Cardiac fibroblast (primary cell): ENCODE data around the gene SLC12A7.

Experiments used
- DNase-seq, 2 donors: peaks; one replicate each; pipeline versions ENCODE4 v3.0.0 to v3.0.0-alpha.2; 2010; ENCODE audit warnings: low read depth in 2 of 2
- H3K4me3 ChIP-seq, 2 donors: replicated peaks in 1 of 2; 1 replicate in 1 of 2; 2 replicates in 1 of 2; pipeline ENCODE4 v1.5.1; 2011; ENCODE audit warnings: low read depth in 2 of 2, low read length in 2 of 2, mild to moderate bottlenecking in 2 of 2, moderate library complexity in 1 of 2
- TF ChIP-seq, protein P1 (sequence below): IDR thresholded peaks from one replicate; pipeline ENCODE4 v1.5.1; 2011; ENCODE audit warnings: low read depth, mild to moderate bottlenecking, low read length, inconsistent platforms

Gene SLC12A7

GRCh38 chr5:1088726-1089125, 23.1 kb downstream of the SLC12A7 start:
- no peak for DNase-seq
- TF ChIP-seq, protein P1, sequence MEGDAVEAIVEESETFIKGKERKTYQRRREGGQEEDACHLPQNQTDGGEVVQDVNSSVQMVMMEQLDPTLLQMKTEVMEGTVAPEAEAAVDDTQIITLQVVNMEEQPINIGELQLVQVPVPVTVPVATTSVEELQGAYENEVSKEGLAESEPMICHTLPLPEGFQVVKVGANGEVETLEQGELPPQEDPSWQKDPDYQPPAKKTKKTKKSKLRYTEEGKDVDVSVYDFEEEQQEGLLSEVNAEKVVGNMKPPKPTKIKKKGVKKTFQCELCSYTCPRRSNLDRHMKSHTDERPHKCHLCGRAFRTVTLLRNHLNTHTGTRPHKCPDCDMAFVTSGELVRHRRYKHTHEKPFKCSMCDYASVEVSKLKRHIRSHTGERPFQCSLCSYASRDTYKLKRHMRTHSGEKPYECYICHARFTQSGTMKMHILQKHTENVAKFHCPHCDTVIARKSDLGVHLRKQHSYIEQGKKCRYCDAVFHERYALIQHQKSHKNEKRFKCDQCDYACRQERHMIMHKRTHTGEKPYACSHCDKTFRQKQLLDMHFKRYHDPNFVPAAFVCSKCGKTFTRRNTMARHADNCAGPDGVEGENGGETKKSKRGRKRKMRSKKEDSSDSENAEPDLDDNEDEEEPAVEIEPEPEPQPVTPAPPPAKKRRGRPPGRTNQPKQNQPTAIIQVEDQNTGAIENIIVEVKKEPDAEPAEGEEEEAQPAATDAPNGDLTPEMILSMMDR: no peak
- no peak overlapping the region for H3K4me3 ChIP-seq

DNA sequence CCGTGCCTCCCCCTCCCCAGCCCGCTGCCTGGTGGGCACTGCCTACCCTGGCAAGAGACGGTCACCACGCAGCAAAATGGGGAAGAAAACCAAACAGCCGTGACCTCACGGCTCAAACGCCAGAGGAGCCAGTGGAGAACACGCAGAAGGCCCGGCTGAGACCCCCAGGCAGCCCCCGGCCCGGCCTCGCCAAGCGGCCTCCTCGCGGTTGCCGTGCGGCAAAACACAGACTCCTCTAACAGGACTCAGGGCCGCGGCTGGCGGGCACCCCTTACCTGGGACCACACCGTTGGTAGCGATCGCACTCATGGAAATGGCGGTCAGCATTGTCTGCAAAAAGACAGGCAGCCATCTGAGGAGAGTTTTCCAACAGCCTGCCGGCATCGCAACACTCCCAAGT, 23.8 kb downstream of the SLC12A7 start:
- no peak overlapping the region for H3K4me3 ChIP-seq
- TF ChIP-seq, protein P1: no peak
- no peak for DNase-seq

GRCh38 chr5:1087428-1087827, 24.4 kb downstream of the SLC12A7 start:
- TF ChIP-seq, protein P1: no peak
- DNase-seq: no peak
- no peak overlapping the region for H3K4me3 ChIP-seq

DNA sequence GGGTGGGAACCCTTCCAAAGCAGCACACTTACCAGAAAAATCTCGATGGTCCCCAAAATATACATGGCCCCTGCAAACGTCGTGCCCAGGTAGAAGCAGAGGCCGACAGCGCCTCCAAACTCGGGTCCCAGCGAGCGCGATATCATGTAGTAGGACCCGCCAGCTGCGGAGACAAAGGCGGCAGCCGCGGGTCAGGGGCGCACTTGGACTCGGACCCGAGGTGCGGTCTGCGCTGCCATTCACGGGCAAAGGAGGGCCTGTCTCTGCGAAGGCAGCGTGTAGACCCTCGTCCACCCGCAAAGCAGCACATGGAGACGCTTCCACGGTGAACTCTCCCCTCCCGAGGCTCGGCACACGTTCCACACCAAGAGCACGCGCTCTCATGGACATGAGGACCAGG, 25.0 kb downstream of the SLC12A7 start:
- no peak for DNase-seq
- TF ChIP-seq, protein P1: no peak
- H3K4me3 ChIP-seq: no peak overlapping the region

- TF ChIP-seq, protein P1: no peak
- no peak for DNase-seq
- H3K4me3 ChIP-seq: no peak overlapping the region
Measured at GRCh38 chr5:1086137-1086536, 25.7 kb downstream of the SLC12A7 start.

GRCh38 chr5:1085391-1085790, 26.5 kb downstream of the SLC12A7 start:
- no peak for DNase-seq
- TF ChIP-seq, protein P1: no peak
- H3K4me3 ChIP-seq: no peak overlapping the region
